ENCODE measurements around the gene POMGNT1.

DNA sequence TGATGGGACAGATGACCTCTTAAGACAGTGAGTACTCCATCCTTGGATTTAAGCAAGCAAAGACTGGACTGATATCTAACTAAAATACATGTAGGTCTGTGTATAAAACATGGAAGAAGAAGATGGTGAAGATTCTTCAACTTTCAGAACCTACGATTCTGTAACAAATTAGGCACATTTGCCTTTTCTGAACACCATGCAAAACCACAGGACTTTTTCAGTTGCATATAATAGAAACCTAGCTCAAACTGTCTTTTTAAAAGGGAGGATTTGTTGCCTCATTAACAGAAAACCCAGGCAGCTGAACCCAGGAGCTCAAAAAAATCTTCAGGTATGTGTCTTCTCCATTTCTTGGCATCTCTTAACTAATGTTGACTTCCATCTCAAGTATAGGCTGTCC is 38.0 kb downstream of the POMGNT1 start:
- TF ChIP-seq EP300 (IDR thresholded peaks at IDR 0.05) (no peak), POLR2A (IDR thresholded peaks at IDR 0.05; ENCODE audit: low read depth) (no peak), POLR2AphosphoS5 (IDR thresholded peaks at IDR 0.05) (no peak)
- TF ChIP-seq, protein P1, sequence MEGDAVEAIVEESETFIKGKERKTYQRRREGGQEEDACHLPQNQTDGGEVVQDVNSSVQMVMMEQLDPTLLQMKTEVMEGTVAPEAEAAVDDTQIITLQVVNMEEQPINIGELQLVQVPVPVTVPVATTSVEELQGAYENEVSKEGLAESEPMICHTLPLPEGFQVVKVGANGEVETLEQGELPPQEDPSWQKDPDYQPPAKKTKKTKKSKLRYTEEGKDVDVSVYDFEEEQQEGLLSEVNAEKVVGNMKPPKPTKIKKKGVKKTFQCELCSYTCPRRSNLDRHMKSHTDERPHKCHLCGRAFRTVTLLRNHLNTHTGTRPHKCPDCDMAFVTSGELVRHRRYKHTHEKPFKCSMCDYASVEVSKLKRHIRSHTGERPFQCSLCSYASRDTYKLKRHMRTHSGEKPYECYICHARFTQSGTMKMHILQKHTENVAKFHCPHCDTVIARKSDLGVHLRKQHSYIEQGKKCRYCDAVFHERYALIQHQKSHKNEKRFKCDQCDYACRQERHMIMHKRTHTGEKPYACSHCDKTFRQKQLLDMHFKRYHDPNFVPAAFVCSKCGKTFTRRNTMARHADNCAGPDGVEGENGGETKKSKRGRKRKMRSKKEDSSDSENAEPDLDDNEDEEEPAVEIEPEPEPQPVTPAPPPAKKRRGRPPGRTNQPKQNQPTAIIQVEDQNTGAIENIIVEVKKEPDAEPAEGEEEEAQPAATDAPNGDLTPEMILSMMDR (IDR thresholded peaks at IDR 0.05) = no peak
